ENCODE results near the gene PPP1R9B.

The PPP1R9B gene

GRCh38 chr17:50186661-50187393 lies 36.4 kb upstream of the PPP1R9B start:
- DNase-seq: no peak

GRCh38 chr17:50185631-50186471 lies 35.4 kb upstream of the PPP1R9B start:
- no peak for DNase-seq

- no peak for DNase-seq
Observed at GRCh38 chr17:50184611-50185398, 34.3 kb upstream of the PPP1R9B start.

GRCh38 chr17:50184064-50184463 lies 33.6 kb upstream of the PPP1R9B start:
- peak; percentile 20 for DNase-seq

GRCh38 chr17:50183421-50183994 lies 33.0 kb upstream of the PPP1R9B start:
- no peak for DNase-seq

GRCh38 chr17:50182783-50183420 lies 32.4 kb upstream of the PPP1R9B start:
- no peak for DNase-seq

- DNase-seq: no peak
Observed at GRCh38 chr17:50181591-50182560, 31.4 kb upstream of the PPP1R9B start.

- no peak for DNase-seq
Observed at GRCh38 chr17:50181144-50181543, 30.7 kb upstream of the PPP1R9B start.

- DNase-seq: no peak
Observed at GRCh38 chr17:50180620-50181019, 30.1 kb upstream of the PPP1R9B start.

- no peak for DNase-seq
Observed at GRCh38 chr17:50180111-50180510, 29.6 kb upstream of the PPP1R9B start.

GRCh38 chr17:50177983-50178834 lies 27.7 kb upstream of the PPP1R9B start:
- DNase-seq: peak; percentile 96

- peak; percentile 52 for DNase-seq
Observed at GRCh38 chr17:50177476-50177875, 27.0 kb upstream of the PPP1R9B start.

GRCh38 chr17:50176559-50177357 lies 26.3 kb upstream of the PPP1R9B start:
- no peak for DNase-seq

- DNase-seq: peak; percentile 88
Observed at GRCh38 chr17:50175035-50175807, 24.7 kb upstream of the PPP1R9B start.

GRCh38 chr17:50174444-50174843 lies 24.0 kb upstream of the PPP1R9B start:
- no peak for DNase-seq

- no peak for DNase-seq
Observed at GRCh38 chr17:50173335-50173941, 23.0 kb upstream of the PPP1R9B start.

GRCh38 chr17:50172936-50173334 lies 22.5 kb upstream of the PPP1R9B start:
- no peak for DNase-seq

GRCh38 chr17:50172130-50172529 lies 21.7 kb upstream of the PPP1R9B start:
- no peak for DNase-seq
